H9 (cell line): ENCODE data around the gene IMPDH1. TPM values are rescaled to one million over a fixed set of nuclear protein-coding genes. Genes with fewer than 3 reads are reported as not detected.

Source experiments
- DNase-seq: peaks from one replicate; pipeline ENCODE4 v3.0.0-alpha.2; 2017
- H2AFZ ChIP-seq: one replicate; pipeline ENCODE4 v1.6.1; 2013; ENCODE audit warnings: mild to moderate bottlenecking, low read length, control low read depth, moderate library complexity
- H2AK5ac ChIP-seq: 2 replicates; pipeline ENCODE4 v1.6.1; 2013; ENCODE audit warnings: low read length, control low read depth, mixed read lengths; ENCODE audit not compliant: insufficient read length
- H2BK120ac ChIP-seq: one replicate; pipeline ENCODE4 v1.6.1; 2013; ENCODE audit warnings: low read depth, mild to moderate bottlenecking, low read length, control low read depth, inconsistent platforms; ENCODE audit not compliant: poor library complexity, severe bottlenecking
- H2BK12ac ChIP-seq: 2 replicates; pipeline ENCODE4 v1.6.1; 2013; ENCODE audit warnings: low read length, control low read depth, mixed read lengths, low read depth; ENCODE audit not compliant: insufficient read length
- H2BK15ac ChIP-seq: 2 replicates; pipeline ENCODE4 v1.6.1; 2013; ENCODE audit warnings: low read depth, low read length, control low read depth
- H2BK20ac ChIP-seq: one replicate; pipeline ENCODE4 v1.6.1; 2013; ENCODE audit warnings: low read depth, mild to moderate bottlenecking, low read length, control low read depth, inconsistent platforms; ENCODE audit not compliant: poor library complexity, severe bottlenecking
- H2BK5ac ChIP-seq: 2 replicates; pipeline ENCODE4 v1.6.1; 2013; ENCODE audit warnings: low read length, control low read depth, mixed read lengths; ENCODE audit not compliant: insufficient read length
- H3K14ac ChIP-seq: 2 replicates; pipeline ENCODE4 v1.6.1; 2013; ENCODE audit warnings: low read length, control low read depth; ENCODE audit not compliant: insufficient read depth
- H3K18ac ChIP-seq: 2 replicates; pipeline ENCODE4 v1.6.1; 2013; ENCODE audit warnings: low read depth, mild to moderate bottlenecking, mixed read lengths, low read length, control low read depth; ENCODE audit not compliant: insufficient read length
- H3K23ac ChIP-seq: 2 replicates; pipeline ENCODE4 v1.6.1; 2013; ENCODE audit warnings: low read length, control low read depth, mixed read lengths, low read depth; ENCODE audit not compliant: insufficient read length
- H3K23me2 ChIP-seq: 2 replicates; pipeline ENCODE4 v1.6.1; 2013; ENCODE audit warnings: low read depth, mild to moderate bottlenecking, mixed read lengths, low read length, control low read depth; ENCODE audit not compliant: insufficient read length, poor library complexity, severe bottlenecking
- H3K27ac ChIP-seq: 2 replicates; pipeline ENCODE4 v1.5.1; 2013; ENCODE audit warnings: low read length, control low read depth, mixed read lengths, low read depth; ENCODE audit not compliant: insufficient read length
- H3K27me3 ChIP-seq: 2 replicates; pipeline ENCODE4 v1.6.1; 2013; ENCODE audit warnings: low read length, control low read depth, inconsistent platforms; ENCODE audit not compliant: insufficient read depth
- H3K4ac ChIP-seq: 2 replicates; pipeline ENCODE4 v1.6.1; 2013; ENCODE audit warnings: low read depth, mild to moderate bottlenecking, control low read depth, inconsistent platforms, low read length, moderate library complexity
- H3K4me1 ChIP-seq: 2 replicates; pipeline ENCODE4 v1.6.1; 2013; ENCODE audit warnings: low read length, control low read depth, inconsistent platforms; ENCODE audit not compliant: insufficient read depth
- H3K4me2 ChIP-seq: 2 replicates; pipeline ENCODE4 v1.6.1; 2013; ENCODE audit warnings: low read length, control low read depth, mixed read lengths; ENCODE audit not compliant: insufficient read length, insufficient read depth
- H3K56ac ChIP-seq: 2 replicates; pipeline ENCODE4 v1.6.1; 2013; ENCODE audit warnings: low read depth, mild to moderate bottlenecking, mixed read lengths, low read length, control low read depth; ENCODE audit not compliant: insufficient read length
- H3K79me1 ChIP-seq: 2 replicates; pipeline ENCODE4 v1.6.1; 2013; ENCODE audit warnings: low read depth, mild to moderate bottlenecking, moderate library complexity, low read length, control low read depth, inconsistent platforms; ENCODE audit not compliant: insufficient read depth, poor library complexity, severe bottlenecking
- H3K79me2 ChIP-seq: 2 replicates; pipeline ENCODE4 v1.6.1; 2013; ENCODE audit warnings: low read length, control low read depth, inconsistent platforms; ENCODE audit not compliant: insufficient read depth
- H3K9ac ChIP-seq: 2 replicates; pipeline ENCODE4 v1.6.1; 2013; ENCODE audit warnings: low read length, control low read depth, mixed read lengths; ENCODE audit not compliant: insufficient read length; ENCODE audit errors: extremely low read depth
- H3K9me3 ChIP-seq: one replicate; pipeline ENCODE4 v1.6.1; 2013; ENCODE audit warnings: low read depth, low read length, inconsistent platforms; ENCODE audit not compliant: control insufficient read depth
- H3T11ph ChIP-seq: one replicate; pipeline ENCODE4 v1.6.1; 2013; ENCODE audit warnings: mild to moderate bottlenecking, low read length, control low read depth, inconsistent platforms
- H4K20me1 ChIP-seq: one replicate; pipeline ENCODE4 v1.6.1; 2013; ENCODE audit not compliant: control insufficient read depth, insufficient read length, insufficient read depth
- H4K5ac ChIP-seq: 2 replicates; pipeline ENCODE4 v1.6.1; 2013; ENCODE audit warnings: low read depth, mild to moderate bottlenecking, mixed read lengths, low read length, control low read depth; ENCODE audit not compliant: insufficient read length
- H4K8ac ChIP-seq: replicated peaks from 2 replicates; pipeline ENCODE4 v1.6.1; 2013; ENCODE audit warnings: low read length, control low read depth, mixed read lengths, low read depth; ENCODE audit not compliant: insufficient read length
- H4K91ac ChIP-seq: 2 replicates; pipeline ENCODE4 v1.6.1; 2013; ENCODE audit warnings: low read depth, mild to moderate bottlenecking, moderate library complexity, mixed read lengths, low read length, control low read depth; ENCODE audit not compliant: insufficient read length
- H3K27ac Mint-ChIP-seq, 3 experiments: 2 replicates in 2 of 3; 3 replicates in 1 of 3; pipeline ENCODE4 v1.8.0; 2020 to 2021; ENCODE audit warnings: mixed read lengths in 3 of 3, mild to moderate bottlenecking in 1 of 3, moderate library complexity in 1 of 3
- H3K27me3 Mint-ChIP-seq: 2 replicates; pipeline ENCODE4 v1.8.0; 2021; ENCODE audit warnings: low read depth, mild to moderate bottlenecking, moderate library complexity, mixed read lengths
- H3K36me3 Mint-ChIP-seq, 3 experiments: 2 replicates in 2 of 3; 3 replicates in 1 of 3; pipeline ENCODE4 v1.8.0; 2020 to 2021; ENCODE audit warnings: low read depth in 3 of 3, mixed read lengths in 3 of 3; ENCODE audit not compliant: insufficient read depth in 1 of 3
- H3K4me1 Mint-ChIP-seq, 2 experiments: 2 replicates each; pipeline ENCODE4 v1.8.0; 2020; ENCODE audit warnings: mixed read lengths in 2 of 2
- H3K4me3 Mint-ChIP-seq, 2 experiments: 2 replicates in 1 of 2; 3 replicates in 1 of 2; pipeline ENCODE4 v1.8.0; 2020 to 2021; ENCODE audit warnings: mild to moderate bottlenecking in 2 of 2, mixed read lengths in 2 of 2, moderate library complexity in 1 of 2
- H3K9me3 Mint-ChIP-seq, 2 experiments: 2 replicates in 1 of 2; 3 replicates in 1 of 2; pipeline ENCODE4 v1.8.0; 2020; ENCODE audit warnings: mild to moderate bottlenecking in 2 of 2, mixed read lengths in 2 of 2, moderate library complexity in 1 of 2
- CTCF ChIP-seq: fragments of 200-600 bp; sonication (generic); conservative IDR thresholded peaks from 3 replicates; pipeline ENCODE4 v1.8.0; 2021; ENCODE audit warnings: antibody characterized with exemption, mild to moderate bottlenecking
- WGBS: extraction: QIAGEN DNeasy Blood & Tissue Kit; methylation state at CpG from one replicate; pipeline ENCODE4 v1.1.7; 2013; ENCODE audit warnings: missing lambda C conversion rate, low lambda C conversion rate, mixed read lengths; ENCODE audit not compliant: insufficient read length; ENCODE audit errors: extremely low coverage; 5-methylcytosine and 5-hydroxymethylcytosine counted together
- total RNA-seq: library from RNA; stranded (reverse); gene quantifications from 2 replicates; pipeline ENCODE4 v1.2.1, GENCODE V29; 2021

IMPDH1 gene
- total RNA-seq, 1 experiment from 2014 or later: 35.2 TPM

GRCh38 chr7:128419257-128419656, 9.5 kb upstream of the IMPDH1 start:
- no peaks in the 10 kb centered on the region for H3K4me1 ChIP-seq
- no peak overlapping the region for H3K23ac ChIP-seq
- H3T11ph ChIP-seq: no peak overlapping the region
- no peak overlapping the region for H2BK12ac ChIP-seq
- H3K14ac ChIP-seq: no peak overlapping the region
- no peak overlapping the region for H3K9ac ChIP-seq
- no peak overlapping the region for H2BK5ac ChIP-seq
- Mint-ChIP-seq H3K4me3 (no peak overlapping the region), H3K27ac (no peak overlapping the region; a peak in 1 of 7 replicates), H3K27me3 (peaks cover 34% of the 10 kb centered on the region), H3K36me3 (no peaks in the 10 kb centered on the region), H3K9me3 (no peaks in the 10 kb centered on the region), H3K4me1 (no peaks in the 10 kb centered on the region)
- no peak for TF ChIP-seq CTCF
- no peak overlapping the region for H2BK120ac ChIP-seq
- no peak overlapping the region for H3K4me2 ChIP-seq
- H3K27me3 ChIP-seq: no peaks in the 10 kb centered on the region
- no peaks in the 10 kb centered on the region for H4K20me1 ChIP-seq
- no CpG with 5 or more reads among the region's 7 CpGs for WGBS
- no peaks in the 10 kb centered on the region for H3K9me3 ChIP-seq
- no peak overlapping the region for H4K91ac ChIP-seq
- H3K4ac ChIP-seq: no peak overlapping the region
- H4K5ac ChIP-seq: no peak overlapping the region
- H4K8ac ChIP-seq: no peak overlapping the region
- no peaks in the 10 kb centered on the region for H3K23me2 ChIP-seq
- no peak overlapping the region for H3K27ac ChIP-seq
- H3K56ac ChIP-seq: no peak overlapping the region
- no peak overlapping the region for H2BK15ac ChIP-seq
- H3K79me2 ChIP-seq: no peaks in the 10 kb centered on the region
- no peak overlapping the region for H2AFZ ChIP-seq
- H3K79me1 ChIP-seq: no peaks in the 10 kb centered on the region
- no peak overlapping the region for H2BK20ac ChIP-seq
- no peak overlapping the region for H3K18ac ChIP-seq
- no peak overlapping the region for H2AK5ac ChIP-seq
- DNase-seq: no peak
